Inflammatory macrophage (primary cell): Measurements from ENCODE around the gene OR2G6.

Experiments used
- DNase-seq, 2 donors: peaks; one replicate each; pipeline ENCODE4 v3.0.0-alpha.2; 2020 to 2022

The OR2G6 gene

DNA sequence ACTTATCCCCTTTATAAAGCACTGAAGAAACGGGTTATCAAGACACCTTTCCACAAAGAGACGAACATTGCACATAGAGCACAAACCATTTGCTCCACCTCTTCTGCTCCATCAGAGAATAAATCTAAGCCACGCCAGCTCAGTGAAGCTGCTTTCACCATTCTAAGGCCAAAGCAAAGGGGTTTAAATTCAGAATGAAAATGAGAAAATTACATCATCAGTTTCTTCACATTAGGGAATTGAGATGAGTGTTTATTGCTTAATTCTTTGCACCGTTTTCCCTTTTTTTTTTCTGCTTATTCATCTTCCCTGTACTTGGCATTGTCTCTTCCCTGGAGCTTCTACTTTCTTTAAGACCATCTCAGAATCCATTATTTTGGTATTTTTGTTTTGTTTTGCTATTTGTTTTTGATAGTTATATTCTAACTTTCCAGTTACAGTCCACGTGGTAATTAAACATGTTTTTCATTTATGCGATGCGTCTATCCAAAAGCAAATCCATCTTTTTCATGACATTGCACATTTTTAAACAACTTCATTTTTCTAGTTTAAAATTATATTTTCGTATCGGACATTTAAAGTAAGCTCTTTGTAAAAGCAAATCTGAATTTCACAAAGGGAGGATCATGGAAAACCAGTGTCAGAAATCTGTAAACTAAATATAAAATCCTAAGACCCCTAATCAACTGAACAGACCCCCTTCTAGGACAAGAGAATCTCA is 68.5 kb downstream of the OR2G6 start:
- peak in 1 of 2 donors; percentile 69 for DNase-seq
